Sigmoid colon (tissue), 4 donors: Measurements from ENCODE around the gene RXRA.

Experiments
- POLR2AphosphoS5 ChIP-seq, 4 donors: sonication (generic); formaldehyde crosslinking; IDR thresholded peaks; one replicate each; pipeline ENCODE4 v1.6.1; 2017; ENCODE audit warnings: antibody characterized with exemption in 4 of 4
- TF ChIP-seq, protein P1 (sequence below), 4 experiments: fragments of 450-650 bp in 3 of 4; fragments of 200-600 bp in 1 of 4; IDR thresholded peaks; one replicate each; pipeline ENCODE4 v1.5.1; 2016 to 2019; ENCODE audit warnings: antibody characterized with exemption in 4 of 4, mild to moderate bottlenecking in 3 of 4, moderate library complexity in 2 of 4

- TF ChIP-seq, protein P1, sequence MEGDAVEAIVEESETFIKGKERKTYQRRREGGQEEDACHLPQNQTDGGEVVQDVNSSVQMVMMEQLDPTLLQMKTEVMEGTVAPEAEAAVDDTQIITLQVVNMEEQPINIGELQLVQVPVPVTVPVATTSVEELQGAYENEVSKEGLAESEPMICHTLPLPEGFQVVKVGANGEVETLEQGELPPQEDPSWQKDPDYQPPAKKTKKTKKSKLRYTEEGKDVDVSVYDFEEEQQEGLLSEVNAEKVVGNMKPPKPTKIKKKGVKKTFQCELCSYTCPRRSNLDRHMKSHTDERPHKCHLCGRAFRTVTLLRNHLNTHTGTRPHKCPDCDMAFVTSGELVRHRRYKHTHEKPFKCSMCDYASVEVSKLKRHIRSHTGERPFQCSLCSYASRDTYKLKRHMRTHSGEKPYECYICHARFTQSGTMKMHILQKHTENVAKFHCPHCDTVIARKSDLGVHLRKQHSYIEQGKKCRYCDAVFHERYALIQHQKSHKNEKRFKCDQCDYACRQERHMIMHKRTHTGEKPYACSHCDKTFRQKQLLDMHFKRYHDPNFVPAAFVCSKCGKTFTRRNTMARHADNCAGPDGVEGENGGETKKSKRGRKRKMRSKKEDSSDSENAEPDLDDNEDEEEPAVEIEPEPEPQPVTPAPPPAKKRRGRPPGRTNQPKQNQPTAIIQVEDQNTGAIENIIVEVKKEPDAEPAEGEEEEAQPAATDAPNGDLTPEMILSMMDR (IDR thresholded peaks at IDR 0.05): no peak
- no peak for TF ChIP-seq POLR2AphosphoS5 (IDR thresholded peaks at IDR 0.05)
These were observed 15.1 kb downstream of the RXRA start for GRCh38 chr9:134341306-134341705.
